HG02642 (cell line): ENCODE measurements around the gene KNTC1.
A peak's percentile ranks its signal among the peaks of the same experiment; 100 is the strongest.
"Not testable (repeated sequence)": the region's sequence is repeated elsewhere in the genome, so short reads cannot be mapped to it uniquely, and the experiment has no call there.

Source experiments
- ATAC-seq: cut with Tn5 transposase; IDR thresholded peaks from one replicate; pipeline ENCODE4 v1.9.1; 2021; ENCODE audit warnings: mild to moderate bottlenecking; ENCODE audit not compliant: unreplicated experiment, poor library complexity

KNTC1 gene, protein sequence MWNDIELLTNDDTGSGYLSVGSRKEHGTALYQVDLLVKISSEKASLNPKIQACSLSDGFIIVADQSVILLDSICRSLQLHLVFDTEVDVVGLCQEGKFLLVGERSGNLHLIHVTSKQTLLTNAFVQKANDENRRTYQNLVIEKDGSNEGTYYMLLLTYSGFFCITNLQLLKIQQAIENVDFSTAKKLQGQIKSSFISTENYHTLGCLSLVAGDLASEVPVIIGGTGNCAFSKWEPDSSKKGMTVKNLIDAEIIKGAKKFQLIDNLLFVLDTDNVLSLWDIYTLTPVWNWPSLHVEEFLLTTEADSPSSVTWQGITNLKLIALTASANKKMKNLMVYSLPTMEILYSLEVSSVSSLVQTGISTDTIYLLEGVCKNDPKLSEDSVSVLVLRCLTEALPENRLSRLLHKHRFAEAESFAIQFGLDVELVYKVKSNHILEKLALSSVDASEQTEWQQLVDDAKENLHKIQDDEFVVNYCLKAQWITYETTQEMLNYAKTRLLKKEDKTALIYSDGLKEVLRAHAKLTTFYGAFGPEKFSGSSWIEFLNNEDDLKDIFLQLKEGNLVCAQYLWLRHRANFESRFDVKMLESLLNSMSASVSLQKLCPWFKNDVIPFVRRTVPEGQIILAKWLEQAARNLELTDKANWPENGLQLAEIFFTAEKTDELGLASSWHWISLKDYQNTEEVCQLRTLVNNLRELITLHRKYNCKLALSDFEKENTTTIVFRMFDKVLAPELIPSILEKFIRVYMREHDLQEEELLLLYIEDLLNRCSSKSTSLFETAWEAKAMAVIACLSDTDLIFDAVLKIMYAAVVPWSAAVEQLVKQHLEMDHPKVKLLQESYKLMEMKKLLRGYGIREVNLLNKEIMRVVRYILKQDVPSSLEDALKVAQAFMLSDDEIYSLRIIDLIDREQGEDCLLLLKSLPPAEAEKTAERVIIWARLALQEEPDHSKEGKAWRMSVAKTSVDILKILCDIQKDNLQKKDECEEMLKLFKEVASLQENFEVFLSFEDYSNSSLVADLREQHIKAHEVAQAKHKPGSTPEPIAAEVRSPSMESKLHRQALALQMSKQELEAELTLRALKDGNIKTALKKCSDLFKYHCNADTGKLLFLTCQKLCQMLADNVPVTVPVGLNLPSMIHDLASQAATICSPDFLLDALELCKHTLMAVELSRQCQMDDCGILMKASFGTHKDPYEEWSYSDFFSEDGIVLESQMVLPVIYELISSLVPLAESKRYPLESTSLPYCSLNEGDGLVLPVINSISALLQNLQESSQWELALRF (N-terminal part only)

DNA sequence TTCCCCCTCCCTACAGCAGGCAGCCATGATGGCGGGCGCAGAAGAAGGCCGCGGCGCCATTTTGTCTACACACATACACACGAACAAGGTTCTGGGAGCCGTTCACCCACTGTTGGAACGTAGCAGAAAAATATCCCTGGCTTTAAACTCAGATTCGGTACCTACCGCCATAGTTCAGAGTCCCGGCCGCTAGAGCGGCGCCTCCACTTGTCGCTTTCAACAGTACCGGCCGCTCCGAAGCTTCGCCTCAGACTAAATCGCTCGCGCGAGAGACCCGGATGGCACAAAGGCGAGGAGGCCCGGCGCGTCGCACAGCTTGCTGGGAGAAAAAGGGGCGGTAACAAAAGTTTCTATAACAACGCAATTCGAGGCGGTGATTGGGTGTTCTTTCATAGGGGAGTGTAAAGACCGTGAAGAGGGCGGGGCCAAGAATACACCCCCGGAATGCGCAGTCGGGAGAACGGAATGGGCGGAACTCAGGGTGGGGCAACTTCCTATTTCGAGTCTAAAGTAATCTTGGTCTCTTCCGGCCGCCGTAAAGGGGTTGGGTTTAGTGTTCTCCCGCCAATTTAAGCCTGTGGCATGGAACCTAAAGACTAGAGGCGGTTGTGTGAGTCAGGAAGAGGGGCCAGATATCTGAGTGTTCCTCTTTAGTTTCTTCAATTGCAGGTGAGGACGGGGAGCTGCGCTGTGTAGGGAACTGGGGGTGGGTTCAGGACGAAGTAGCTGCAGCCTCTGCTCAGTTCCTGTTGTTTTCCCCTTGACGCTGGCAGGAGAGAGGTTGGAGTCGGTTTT lies at the start of gene KNTC1, which contains the start of gene RSRC2:
Gene KNTC1 (plus strand): TSS at position 567 of the 795 bp plus-strand sequence. CDS start 2,815 bp downstream, outside the sequence.
Gene RSRC2 (minus strand): TSS at position 254 of the 795 bp plus-strand sequence. CDS start 83 bp downstream, at position 171.
- peak; percentile 92 for ATAC-seq

DNA sequence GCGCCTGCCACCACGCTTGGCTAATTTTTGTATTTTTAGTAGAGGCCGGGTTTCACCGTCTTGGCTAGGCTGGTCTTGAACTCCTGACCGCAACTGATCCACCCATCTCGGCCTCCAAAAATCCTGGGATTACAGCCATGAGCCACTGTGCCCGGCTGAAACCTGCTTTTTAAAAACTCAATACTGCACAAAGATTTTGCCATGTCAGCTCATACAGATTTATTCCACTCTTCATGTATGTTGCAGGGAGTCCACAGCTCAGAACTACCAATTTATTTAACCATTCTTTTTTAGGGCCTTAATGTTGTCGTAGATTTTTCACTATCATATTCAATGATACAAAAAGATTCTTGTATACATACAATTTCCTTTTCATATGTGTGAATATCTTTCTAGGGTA lies 46.3 kb upstream of the KNTC1 start:
- no peak for ATAC-seq

DNA sequence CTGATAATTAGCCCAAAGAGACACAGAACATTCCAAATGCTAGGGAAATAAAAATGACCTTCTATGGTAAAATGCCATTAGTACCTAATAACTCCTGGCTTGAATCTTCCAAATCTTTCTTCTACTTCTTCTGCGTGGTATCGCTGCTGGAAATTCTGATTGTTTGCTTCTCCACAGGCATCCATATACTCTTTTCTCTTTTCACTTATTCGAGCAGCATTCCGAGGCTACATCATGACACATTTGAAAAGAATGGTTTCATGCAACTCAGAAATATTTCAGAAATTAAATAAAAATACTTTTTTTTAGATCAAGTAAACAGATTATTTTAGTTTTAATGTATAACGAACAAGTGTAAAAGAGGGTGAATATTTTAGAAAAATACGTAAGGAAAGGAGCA lies 45.2 kb upstream of the KNTC1 start:
- no peak for ATAC-seq

DNA sequence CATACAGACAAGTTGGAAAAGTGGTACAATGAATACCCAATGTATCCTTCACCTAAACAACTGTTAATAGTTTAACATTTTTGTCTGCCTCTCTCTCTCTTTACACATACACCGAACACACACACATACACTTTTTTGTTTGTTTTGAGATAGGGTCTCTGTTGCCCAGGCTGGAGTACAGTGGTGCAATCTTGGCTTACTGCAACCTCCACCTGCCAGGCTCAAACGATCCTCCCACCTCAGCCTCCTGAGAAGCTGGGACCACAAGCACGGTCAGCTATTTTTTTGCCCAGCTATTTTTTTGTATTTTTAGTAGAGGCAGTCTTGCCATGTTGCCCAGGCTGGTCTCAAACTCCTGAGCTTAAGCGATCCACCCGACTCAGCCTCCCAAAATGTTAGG lies 43.1 kb upstream of the KNTC1 start:
- no peak for ATAC-seq

DNA sequence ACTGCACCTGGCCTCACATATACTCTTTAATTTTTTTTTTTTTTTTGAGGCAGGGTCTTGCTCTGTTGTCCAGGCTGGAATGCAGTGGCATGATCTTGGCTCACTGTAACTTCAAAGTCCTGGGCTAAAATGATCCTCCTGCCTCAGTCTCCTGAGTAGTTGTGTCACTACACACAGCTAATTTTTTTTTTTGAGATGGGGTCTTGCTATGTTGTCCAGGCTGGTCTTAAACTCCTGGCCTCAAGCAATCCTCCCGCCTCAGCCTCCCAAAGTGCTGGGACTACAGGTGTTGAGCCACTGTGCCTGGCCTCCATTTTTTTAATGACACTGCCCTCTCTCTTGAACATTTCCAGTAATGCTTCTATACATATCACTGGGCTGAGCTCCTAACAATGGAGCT lies 42.7 kb upstream of the KNTC1 start:
- not testable (repeated sequence) for ATAC-seq

DNA sequence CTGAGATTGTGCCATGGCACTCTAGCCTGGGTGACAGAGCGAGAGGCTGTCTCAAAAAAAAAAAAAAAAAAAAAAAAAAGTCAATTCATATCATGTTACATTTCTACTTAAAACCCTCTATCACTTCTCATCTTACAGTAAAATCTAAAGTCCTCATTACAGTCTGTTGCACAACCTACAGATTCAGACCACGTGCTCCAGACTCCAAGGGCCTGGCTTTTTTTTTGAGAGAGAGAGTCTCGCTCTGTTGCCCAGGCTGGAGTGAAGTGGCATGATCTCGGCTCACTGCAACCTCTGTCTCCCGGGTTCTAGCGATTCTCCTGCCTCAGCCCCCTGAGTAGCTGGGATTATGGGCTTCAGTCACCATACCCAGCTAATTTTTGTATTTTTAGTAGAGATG lies 40.7 kb upstream of the KNTC1 start:
- ATAC-seq = not testable (repeated sequence)

DNA sequence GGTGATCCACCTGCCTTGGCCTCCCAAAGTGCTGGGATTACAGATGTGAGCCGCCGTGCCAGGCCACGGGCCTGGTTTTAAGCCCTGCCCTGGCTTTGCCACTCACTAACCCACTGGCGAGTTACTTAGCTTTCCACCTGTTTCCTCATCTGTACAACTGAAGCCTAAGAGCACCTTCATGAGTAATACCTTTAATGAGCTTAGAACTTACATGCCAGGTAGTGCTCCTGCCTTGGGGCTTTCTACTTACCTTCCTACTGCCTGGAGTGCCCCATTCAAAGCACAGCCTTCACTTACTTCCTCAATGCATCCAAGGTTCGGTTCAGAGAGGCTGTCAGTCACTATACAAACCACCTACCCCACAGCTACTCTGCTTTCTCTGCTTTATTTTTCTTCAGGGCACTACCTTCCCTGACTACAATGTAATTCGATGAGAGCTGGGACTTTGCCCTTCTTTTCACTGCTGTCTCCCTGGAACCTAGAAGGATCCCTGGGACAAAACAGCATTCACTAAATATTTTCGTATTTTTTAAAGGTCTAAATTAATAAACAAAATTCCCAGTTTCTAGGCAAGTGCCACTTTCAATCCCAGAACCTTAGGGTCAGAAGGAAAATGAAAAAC lies 40.1 kb upstream of the KNTC1 start:
- ATAC-seq = no peak

DNA sequence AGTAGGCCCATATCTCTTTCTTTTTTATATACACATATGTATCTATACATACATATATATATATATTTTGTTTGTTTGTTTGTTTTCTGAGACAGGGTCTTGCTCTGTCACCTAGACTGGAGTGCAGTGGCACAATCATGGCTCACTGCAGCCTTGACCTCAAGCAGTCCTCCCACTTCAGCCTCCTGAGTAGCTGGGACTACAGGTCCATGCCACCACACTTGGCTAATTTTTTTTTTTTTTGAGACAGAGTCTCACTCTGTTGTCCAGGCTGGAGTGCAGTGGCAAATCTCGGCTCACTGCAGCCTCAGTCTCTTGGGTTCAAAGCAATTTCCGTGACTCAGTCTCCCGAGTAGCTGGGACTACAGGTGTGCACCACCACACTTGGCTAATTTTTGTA lies 39.2 kb upstream of the KNTC1 start:
- ATAC-seq = not testable (repeated sequence)

DNA sequence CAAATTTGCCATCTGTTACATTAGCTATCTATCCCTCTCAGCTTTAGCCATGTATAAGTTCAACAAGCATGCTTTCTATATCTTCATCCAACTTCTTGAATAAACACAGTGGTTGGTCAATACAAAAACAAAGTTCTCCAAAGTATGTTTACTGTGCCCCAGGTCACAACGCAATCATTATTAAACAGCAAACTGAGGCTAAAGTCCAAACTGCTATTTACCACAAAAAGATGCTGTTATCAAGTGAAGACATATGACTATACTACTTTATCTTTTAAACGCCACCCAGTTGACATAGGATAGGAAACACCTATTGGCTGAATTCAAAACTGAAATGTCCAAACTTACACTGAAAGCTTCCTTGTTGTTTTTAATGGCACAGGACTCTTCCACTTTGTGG lies 38.0 kb upstream of the KNTC1 start:
- no peak for ATAC-seq

DNA sequence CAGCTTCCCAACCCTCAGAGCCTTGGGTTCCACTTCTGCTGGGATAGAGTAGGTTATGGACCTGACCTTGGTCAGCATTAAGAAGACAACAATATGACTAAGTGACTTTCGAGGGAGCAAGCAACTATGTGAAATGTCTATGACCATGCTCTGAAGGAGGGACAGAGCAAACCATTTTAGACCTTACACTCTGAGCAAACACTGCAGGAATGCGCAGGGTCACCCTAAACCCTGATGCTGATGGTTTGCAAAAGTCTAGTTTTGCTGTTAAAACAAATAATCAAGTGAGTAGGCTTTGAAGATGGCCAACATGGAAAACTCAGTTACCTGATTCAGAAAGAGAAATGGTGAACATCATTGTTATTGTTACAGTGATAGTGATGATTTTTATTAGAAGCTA lies 35.1 kb upstream of the KNTC1 start:
- no peak for ATAC-seq

DNA sequence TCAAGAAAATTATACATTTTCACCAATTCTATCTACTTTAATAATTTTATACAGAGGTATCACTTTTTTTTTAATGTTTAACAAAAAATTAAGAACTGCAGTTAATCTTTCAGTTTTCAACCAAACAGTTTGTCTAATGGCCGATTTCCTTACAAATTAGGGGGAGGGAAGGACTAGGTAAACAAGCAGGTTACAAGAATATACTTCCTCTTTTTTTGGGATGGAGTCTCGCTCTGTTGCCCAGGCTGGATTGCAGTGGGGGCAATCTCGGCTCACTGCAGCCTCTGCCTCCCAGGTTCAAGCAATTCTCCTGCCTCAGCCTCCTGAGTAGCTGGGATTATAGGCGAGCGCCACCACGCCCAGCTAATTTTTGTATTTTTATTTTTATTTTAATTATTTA lies 33.8 kb upstream of the KNTC1 start:
- ATAC-seq = not testable (repeated sequence)

DNA sequence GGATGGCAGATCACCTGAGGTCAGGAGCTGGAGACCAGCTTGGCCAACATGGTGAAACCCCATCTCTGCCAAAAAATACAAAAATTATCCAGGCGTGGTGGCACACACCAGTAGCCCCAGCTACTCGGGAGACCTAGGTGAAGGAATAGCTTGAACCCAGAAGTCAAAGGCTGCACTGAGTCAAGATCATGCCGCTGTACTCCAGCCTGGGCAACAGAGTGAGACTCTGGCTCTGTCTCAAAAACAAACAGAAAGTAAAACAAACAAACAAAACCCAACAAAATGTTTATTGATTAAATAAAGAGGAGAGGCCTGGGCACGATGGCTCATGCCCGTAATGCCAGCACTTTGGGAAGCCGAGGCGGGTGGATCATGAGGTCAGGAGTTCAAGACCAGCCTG lies 31.8 kb upstream of the KNTC1 start:
- no peak for ATAC-seq

DNA sequence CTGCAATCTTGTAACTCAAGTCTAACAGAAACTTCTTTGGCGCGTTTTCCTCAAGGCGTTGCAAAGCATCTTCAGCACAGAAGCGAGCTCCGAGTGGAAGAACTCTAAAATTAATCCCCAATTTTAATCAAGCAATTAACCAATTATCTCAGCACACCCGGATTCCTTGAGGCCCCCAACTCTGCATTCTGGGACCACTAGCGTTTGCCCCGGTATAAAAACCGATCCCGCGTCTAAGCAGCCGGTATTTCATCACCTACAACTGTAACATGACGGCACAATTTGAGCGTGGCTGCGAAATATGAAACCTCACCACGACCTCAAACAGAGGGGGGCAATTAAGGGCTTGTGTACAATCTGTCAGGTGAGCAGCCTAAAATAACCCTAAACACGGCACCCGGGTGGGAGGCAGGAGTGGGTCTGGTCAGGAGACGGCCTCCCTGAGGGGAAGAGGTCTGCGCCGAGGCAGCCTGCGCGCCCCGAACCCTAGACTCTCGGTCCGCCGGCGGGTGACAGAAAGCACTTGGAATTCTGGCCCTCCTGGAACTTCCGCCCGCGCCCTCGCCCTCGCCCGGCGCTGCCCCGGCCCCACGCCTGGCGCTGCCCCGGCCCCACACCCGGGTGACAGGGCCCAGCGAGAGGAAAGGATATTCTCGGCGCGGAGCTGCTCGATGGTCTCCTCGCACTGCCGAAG lies 26.9 kb upstream of the KNTC1 start:
- no peak for ATAC-seq

DNA sequence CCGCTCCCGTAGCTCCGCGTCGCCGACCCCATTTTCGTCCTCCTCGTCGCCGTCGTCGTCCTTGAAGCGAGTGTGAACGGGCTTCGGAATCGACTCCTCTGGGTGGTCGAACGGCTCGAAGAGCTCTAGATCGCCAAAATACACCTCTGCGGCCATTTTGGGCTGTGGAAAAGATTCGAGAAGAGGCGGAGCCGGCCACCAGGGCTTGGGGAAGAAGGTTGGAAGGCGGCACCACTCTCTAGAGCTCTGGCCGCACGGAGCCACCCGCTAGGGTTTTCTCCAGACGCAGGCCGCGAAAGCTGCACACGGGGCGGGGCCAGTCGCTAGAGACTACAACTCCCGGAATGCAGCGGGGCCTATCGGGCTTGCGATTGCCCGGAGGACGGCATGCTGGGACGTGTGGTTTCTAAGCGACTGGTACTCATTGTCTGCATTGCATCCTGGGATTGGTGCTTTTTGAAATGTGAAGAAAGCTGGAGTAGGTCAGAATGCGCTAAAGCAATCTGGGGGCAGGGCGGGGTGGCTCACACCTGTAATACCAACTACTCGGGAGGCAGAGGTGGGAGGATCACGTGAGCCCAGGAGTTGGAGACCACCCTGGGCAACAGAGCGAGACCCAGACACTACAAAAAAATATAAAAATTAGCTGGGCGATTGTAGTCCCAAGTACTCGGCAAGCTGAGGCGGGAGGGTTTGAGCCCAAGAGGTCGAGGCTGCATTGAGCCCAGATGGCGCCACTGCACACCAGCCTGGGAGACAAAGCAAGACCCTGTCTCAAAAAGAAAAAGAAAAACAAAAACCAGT lies 26.2 kb upstream of the KNTC1 start, which contains the start of gene ZCCHC8:
Gene ZCCHC8 (minus strand): TSS at position 248 of the 804 bp plus-strand sequence. CDS start 92 bp downstream, at position 156.
- ATAC-seq = peak; percentile 95

DNA sequence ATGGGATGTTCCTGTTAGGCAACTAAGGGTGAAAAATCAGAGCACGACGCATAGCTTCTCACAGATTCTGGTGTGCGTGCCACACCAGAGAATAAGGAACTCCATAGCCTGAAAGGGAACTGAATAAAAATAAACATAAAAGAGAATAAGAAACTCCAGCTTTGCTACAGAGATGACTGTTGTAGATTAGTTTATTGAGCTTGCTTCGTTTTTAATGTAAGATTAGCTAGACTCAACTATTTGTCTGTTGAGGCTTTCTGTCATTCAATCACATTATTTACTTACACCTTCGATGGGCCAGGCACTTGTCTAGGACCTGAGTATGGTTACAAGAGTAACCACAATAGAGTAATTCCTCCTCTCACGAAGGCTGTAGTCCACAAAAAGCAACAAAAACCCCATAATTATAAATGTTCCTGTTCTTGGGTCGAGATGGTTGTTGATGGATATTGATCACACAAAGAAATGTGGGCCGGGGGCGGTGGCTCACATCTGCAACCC lies 25.5 kb upstream of the KNTC1 start:
- ATAC-seq = no peak

DNA sequence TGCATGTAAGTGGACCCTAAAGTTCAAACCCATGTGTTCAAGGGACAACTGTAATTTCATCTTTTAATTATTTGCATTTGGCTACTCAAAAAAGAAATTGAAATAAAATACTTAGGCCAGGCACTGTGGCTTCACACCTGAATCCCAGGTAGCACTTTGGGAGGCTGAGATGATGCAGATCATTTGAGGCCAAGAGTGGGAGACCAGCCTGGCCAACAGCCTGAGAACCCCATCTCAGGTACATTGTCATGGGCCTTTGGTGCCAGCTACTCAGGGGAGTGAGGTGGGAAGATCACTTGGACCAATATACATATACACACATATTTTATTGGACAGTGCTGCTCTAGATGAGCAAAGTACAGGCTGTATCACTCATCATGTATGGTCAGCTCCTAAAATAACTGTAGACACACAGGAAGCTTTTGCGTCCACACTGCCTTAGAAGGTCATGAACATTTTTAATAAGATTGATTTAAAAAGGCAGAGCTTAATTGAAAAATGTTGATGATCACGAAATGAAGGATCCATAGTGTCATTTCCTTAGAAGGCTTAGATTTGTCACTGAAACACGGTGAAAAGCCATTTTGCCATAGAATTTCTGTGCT lies 23.8 kb upstream of the KNTC1 start:
- ATAC-seq = no peak
